NCI-H2081 (cell line): ENCODE measurements around the gene SLC12A5.
"Not testable (repeated sequence)": the region's sequence is repeated elsewhere in the genome, so short reads cannot be mapped to it uniquely, and the experiment has no call there.

Experiments used
- DNase-seq, 2 experiments: peaks; one replicate each; lab custom pipeline; 2025; lab: John Stamatoyannopoulos, UW

SLC12A5 gene

GRCh38 chr20:46028772-46029371 lies at the start of gene SLC12A5:
SLC12A5 (plus strand) TSS chr20:46029215; CDS start chr20:46029345, 130 bp downstream.
- DNase-seq, result no peak

- DNase-seq, result no peak
Measured at GRCh38 chr20:45981261-45981660, 47.8 kb upstream of the SLC12A5 start.

GRCh38 chr20:45983279-45983743 lies 45.7 kb upstream of the SLC12A5 start:
- no peak for DNase-seq

GRCh38 chr20:45985573-45985972 lies 43.4 kb upstream of the SLC12A5 start:
- DNase-seq, result no peak

GRCh38 chr20:45987108-45987780 lies 41.8 kb upstream of the SLC12A5 start:
- peak; percentile 58 to 61 for DNase-seq

GRCh38 chr20:45988830-45989229 lies 40.2 kb upstream of the SLC12A5 start:
- DNase-seq, result not testable (repeated sequence)

GRCh38 chr20:45991616-45992015 lies 37.4 kb upstream of the SLC12A5 start:
- no peak for DNase-seq

- no peak for DNase-seq
Measured at GRCh38 chr20:45993197-45993951, 35.6 kb upstream of the SLC12A5 start.

GRCh38 chr20:45994761-45995493 lies 34.1 kb upstream of the SLC12A5 start:
- no peak for DNase-seq

GRCh38 chr20:45995495-45996097 lies 33.4 kb upstream of the SLC12A5 start:
- not testable (repeated sequence) for DNase-seq

GRCh38 chr20:45997187-45997586 lies 31.8 kb upstream of the SLC12A5 start:
- no peak for DNase-seq

GRCh38 chr20:45998337-45998736 lies 30.7 kb upstream of the SLC12A5 start:
- DNase-seq, result no peak

- no peak for DNase-seq
Measured at GRCh38 chr20:45998761-45999160, 30.3 kb upstream of the SLC12A5 start.

GRCh38 chr20:45999557-46000261 lies 29.3 kb upstream of the SLC12A5 start:
- no peak for DNase-seq

- no peak for DNase-seq
Measured at GRCh38 chr20:46000262-46000996, 28.6 kb upstream of the SLC12A5 start.

- DNase-seq, result no peak
Measured at GRCh38 chr20:46001498-46001897, 27.5 kb upstream of the SLC12A5 start.

- DNase-seq, result no peak
Measured at GRCh38 chr20:46002008-46002407, 27.0 kb upstream of the SLC12A5 start.

- DNase-seq, result no peak
Measured at GRCh38 chr20:46004187-46004586, 24.8 kb upstream of the SLC12A5 start.

- no peak for DNase-seq
Measured at GRCh38 chr20:46004889-46005473, 24.0 kb upstream of the SLC12A5 start.
